GM12875 (cell line): ENCODE measurements around the gene PARP9.

ENCODE experiments used
- H3K4me3 ChIP-seq: one replicate; pipeline ENCODE4 v1.5.1; 2011; ENCODE audit warnings: low read depth, low read length, control low read depth
- CTCF ChIP-seq: IDR thresholded peaks from 2 replicates; pipeline ENCODE4 v1.5.1; 2011; ENCODE audit warnings: low read depth, mild to moderate bottlenecking, control low read depth, inconsistent platforms, low read length, moderate library complexity, borderline replicate concordance; ENCODE audit not compliant: insufficient read depth

PARP9 gene

GRCh38 chr3:122602011-122602710 lies 38.1 kb upstream of the PARP9 start:
- no peak overlapping the region for H3K4me3 ChIP-seq
- TF ChIP-seq CTCF, result no peak

GRCh38 chr3:122598556-122598955 lies 34.5 kb upstream of the PARP9 start:
- H3K4me3 ChIP-seq, result no peak overlapping the region
- no peak for TF ChIP-seq CTCF

GRCh38 chr3:122598151-122598550 lies 34.1 kb upstream of the PARP9 start:
- no peak overlapping the region for H3K4me3 ChIP-seq
- TF ChIP-seq CTCF, result no peak

- no peak for TF ChIP-seq CTCF
- H3K4me3 ChIP-seq, result no peak overlapping the region
These were observed 29.9 kb upstream of the PARP9 start for GRCh38 chr3:122594025-122594424.

- H3K4me3 ChIP-seq, result no peak overlapping the region
- no peak for TF ChIP-seq CTCF
These were observed 26.5 kb upstream of the PARP9 start for GRCh38 chr3:122590610-122591009.

GRCh38 chr3:122589297-122589696 lies 25.2 kb upstream of the PARP9 start:
- no peak for TF ChIP-seq CTCF
- H3K4me3 ChIP-seq, result no peak overlapping the region

GRCh38 chr3:122587572-122587971 lies 23.5 kb upstream of the PARP9 start:
- TF ChIP-seq CTCF, result no peak
- H3K4me3 ChIP-seq, result no peak overlapping the region
